Measurements from ENCODE around the gene TM6SF1.

DNA sequence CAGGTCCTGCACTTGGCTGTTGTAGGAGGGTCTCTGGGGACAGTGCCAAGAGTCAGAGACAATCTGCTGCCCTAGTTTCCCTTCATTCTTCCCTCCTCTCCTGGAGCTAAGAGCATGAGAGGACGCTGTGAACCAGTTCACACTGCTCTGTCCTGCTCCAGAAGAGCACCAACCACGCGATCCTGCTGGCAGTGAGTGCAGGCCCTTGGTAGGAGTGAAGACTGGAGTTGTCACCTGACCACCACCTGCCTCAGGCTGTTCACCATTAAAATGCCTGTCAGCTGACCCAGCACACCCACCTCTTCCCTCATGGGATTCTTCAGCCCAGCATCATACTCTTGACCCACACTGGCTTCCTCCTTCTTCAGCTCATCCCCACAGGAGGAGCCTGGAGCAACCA, 2.9 kb downstream of the TM6SF1 start:
- TF ChIP-seq TEAD4 (CRISPR knock-in tag; IDR thresholded peaks at IDR 0.05) (no peak), SMAD3 (CRISPR knock-in tag; IDR thresholded peaks at IDR 0.05; ENCODE audit: borderline replicate concordance) (no peak), ESRRA (CRISPR knock-in tag; IDR thresholded peaks at IDR 0.05; ENCODE audit: borderline replicate concordance) (no peak), SP1 (CRISPR knock-in tag; conservative IDR thresholded peaks at IDR 0.05) (no peak), ATF1 (CRISPR knock-in tag; IDR thresholded peaks at IDR 0.05) (no peak), EMX1 (CRISPR knock-in tag; IDR thresholded peaks at IDR 0.05) (no peak), NFYB (CRISPR knock-in tag; conservative IDR thresholded peaks at IDR 0.05; ENCODE audit: low read depth) (no peak)
- TF ChIP-seq, protein P1, sequence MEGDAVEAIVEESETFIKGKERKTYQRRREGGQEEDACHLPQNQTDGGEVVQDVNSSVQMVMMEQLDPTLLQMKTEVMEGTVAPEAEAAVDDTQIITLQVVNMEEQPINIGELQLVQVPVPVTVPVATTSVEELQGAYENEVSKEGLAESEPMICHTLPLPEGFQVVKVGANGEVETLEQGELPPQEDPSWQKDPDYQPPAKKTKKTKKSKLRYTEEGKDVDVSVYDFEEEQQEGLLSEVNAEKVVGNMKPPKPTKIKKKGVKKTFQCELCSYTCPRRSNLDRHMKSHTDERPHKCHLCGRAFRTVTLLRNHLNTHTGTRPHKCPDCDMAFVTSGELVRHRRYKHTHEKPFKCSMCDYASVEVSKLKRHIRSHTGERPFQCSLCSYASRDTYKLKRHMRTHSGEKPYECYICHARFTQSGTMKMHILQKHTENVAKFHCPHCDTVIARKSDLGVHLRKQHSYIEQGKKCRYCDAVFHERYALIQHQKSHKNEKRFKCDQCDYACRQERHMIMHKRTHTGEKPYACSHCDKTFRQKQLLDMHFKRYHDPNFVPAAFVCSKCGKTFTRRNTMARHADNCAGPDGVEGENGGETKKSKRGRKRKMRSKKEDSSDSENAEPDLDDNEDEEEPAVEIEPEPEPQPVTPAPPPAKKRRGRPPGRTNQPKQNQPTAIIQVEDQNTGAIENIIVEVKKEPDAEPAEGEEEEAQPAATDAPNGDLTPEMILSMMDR (IDR thresholded peaks at IDR 0.05) = no peak
